Fibroblast of peridontal ligament (primary cell): ENCODE data around the gene ERVW-1.
A peak's percentile ranks its signal among the peaks of the same experiment; 100 is the strongest.
"Not testable (repeated sequence)": the region's sequence is repeated elsewhere in the genome, so short reads cannot be mapped to it uniquely, and the experiment has no call there.

Source experiments
- DNase-seq: peaks from one replicate; pipeline ENCODE4 v3.0.0-alpha.2; 2010; ENCODE audit errors: extremely low read depth

Gene ERVW-1, protein sequence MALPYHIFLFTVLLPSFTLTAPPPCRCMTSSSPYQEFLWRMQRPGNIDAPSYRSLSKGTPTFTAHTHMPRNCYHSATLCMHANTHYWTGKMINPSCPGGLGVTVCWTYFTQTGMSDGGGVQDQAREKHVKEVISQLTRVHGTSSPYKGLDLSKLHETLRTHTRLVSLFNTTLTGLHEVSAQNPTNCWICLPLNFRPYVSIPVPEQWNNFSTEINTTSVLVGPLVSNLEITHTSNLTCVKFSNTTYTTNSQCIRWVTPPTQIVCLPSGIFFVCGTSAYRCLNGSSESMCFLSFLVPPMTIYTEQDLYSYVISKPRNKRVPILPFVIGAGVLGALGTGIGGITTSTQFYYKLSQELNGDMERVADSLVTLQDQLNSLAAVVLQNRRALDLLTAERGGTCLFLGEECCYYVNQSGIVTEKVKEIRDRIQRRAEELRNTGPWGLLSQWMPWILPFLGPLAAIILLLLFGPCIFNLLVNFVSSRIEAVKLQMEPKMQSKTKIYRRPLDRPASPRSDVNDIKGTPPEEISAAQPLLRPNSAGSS

DNA sequence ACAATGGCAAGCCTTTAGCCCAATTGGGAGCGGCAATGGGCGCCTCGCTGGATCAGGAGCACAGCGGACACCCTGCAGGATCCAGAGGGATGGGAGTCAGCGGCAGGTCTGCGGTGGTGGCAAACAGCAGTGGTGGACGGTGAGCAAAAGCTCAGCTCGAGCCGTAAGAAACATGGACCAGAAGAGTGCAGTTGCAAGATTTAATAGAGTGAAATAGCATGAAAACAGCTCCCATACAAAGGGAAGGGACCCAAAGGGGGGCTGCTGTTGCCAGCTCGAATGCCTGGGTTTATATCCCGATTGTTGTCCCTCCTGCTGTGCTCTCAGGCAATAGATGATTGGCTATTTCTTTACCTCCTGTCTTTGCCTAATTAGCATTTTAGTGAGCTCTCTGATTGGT is at the start of gene ERVW-1:
Gene ERVW-1 (minus strand): TSS at position 266 of the 400 bp plus-strand sequence. CDS start 7,565 bp downstream, outside the sequence.
- not testable (repeated sequence) for DNase-seq

DNA sequence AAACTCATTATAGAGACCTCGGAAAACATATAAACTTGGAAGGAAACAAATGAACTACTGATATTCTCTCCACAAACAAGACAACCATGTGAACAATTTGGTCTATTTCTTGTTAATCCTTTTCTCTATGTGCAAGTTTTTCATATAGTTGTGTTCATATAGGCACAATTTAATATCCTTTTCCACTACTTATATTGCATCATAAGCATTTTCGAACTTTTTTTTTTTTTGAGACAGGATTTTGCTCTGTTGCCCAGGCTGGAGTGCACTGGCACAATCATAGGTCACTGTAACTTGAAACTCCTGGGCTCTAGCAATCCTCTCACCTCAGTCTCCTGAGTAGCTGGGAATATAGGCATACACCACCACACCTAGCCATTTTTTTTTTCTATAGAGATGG is 45.4 kb upstream of the ERVW-1 start:
- no peak for DNase-seq

DNA sequence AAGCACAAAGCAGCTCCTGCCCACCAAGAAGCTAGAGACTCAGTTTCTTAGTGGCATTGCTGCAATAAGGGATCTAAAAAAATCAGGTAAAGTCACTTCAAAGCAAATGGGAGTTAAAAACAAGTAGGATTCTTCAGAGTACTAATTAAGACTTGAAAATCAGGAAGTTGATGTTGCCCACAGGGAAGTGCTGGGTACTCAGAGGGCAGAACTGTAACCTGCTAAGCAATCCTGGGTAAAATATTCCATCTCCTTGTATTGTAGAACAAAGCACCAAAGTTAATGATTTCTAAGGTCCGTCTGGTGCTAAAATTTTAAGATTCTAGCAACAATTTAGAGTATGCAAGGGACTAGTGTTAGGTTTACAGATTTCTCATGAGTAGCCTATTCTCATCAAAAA is 42.3 kb upstream of the ERVW-1 start:
- no peak for DNase-seq

DNA sequence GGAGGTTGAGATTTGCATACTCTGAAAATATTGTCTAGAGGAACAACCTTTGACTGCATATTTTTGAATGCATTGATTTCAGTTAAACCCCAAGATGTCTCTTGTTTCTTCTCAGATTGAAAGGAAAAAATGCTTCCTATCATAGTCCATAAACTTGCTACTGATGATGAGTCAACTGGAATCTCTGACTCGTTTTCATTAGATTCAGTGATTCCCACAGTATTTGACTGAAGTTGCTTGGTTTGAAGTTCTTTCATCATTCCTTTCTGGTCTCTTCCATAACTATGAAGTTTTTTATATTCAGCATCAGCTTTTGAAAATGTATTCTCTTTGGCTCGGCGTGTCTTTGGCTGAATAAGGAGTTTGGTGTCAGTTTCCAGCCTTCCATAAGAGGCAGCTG is 39.9 kb upstream of the ERVW-1 start:
- DNase-seq: peak; percentile 31

DNA sequence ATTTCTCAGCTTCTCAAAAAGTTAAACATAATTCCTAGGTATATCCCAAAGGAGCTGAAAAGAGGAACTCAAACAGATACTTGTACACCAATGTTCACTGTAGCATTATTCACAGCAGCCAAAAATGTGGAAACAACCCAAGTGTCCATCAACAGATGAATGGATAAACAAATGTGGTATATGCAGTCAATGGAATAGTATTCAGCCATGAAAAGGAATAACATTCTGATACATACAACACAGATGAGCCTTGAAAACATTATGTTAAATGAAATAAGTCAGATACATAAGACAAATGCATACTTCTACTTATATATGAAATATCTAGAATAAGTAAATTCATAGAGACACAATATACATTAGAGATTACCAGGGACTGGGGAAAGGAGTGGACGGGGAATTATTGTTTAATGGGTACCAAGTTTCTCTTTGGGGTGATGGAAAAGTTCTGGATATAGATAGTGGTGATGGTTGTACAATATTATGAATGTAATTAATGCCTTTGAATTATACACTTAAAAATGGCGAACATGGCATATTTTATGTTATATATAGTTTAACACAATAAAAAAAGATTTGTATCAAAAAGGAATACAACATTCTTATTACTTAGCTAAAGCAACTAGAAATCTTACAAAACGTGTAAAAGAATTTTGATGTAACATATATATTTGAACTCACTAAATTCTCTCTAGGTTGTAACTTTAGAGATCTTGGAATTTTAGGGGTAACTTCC is 35.6 kb upstream of the ERVW-1 start:
- no peak for DNase-seq

DNA sequence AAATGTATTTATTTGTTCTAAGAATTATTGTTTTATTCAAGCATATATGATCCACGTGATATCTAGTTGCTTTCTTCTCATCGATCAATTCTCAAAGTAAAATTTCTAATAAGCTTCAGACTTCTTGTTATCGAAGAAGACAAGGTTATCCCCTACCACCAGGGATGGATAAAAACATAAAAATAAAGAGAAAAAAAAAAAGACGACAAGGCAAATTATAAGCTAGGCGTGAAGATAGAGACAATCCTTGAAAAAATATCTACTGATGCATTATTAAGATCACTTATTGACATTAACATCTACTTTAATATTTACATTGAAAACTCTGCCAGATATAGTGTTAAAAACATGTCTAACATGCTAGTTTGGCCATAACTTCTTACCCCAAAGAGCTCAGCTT is 31.2 kb upstream of the ERVW-1 start:
- DNase-seq: no peak

DNA sequence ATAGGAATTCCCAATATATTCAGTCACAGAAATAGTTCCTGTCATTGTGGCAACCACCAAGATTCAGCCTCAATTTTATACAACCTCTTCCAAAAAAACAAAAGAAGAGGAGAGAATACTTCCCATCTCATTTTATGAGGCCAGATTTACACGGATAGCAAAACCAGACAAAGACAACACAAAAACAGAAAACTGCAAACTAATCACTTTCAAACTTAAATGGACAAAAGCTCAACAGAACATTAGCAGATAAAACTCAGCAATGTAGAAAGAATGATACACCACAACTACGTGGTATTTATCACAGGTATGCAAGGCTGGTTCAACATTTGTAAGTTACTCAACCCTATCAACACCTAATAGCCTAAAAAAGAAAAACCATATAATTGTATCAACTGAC is 28.6 kb upstream of the ERVW-1 start:
- no peak for DNase-seq

- no peak for DNase-seq
Observed at GRCh38 chr7:92504563-92504962, 26.8 kb upstream of the ERVW-1 start.

DNA sequence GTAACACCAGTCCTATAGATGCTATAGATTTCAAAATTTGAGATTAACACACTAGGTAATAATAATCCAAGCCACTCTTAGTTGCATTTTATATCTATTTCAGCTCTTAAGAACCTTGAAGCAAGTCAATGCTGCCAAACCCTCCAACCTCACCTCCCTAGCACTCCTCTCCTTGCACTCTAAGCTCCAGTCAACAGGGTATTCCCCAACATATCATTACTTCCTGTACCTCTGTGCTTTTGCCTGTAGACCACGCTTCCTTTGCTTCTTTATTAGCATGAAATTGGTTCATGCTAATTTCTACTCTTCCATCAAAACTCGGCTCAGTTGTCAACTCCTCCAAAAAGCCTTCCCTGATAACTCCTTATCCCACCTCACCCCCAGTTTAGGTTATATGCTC is 26.0 kb upstream of the ERVW-1 start:
- DNase-seq: no peak

- DNase-seq: no peak
Observed at GRCh38 chr7:92498557-92498956, 20.8 kb upstream of the ERVW-1 start.

DNA sequence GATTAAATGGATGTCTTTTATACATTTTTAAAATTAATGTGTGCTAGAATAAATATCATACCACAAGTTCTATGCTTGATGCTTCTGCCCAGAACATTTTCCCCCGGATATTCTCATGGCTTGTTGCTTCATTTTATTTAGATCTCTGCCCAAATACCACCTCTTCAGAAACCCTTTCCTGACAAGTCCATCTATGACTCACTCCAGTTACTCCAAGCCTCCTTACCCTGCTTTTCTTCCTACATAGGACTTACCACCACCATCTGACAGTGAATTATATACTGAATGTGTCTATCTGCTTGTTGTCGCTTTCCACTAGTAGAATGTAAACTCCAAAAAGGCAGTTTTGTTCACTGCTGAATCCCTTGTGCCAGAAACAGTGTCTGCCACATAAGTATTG is 19.1 kb upstream of the ERVW-1 start:
- peak; percentile 4 for DNase-seq

GRCh38 chr7:92489634-92490033 is 11.9 kb upstream of the ERVW-1 start:
- DNase-seq: no peak

- no peak for DNase-seq
Observed at GRCh38 chr7:92487804-92488203, 10.1 kb upstream of the ERVW-1 start.

GRCh38 chr7:92485974-92486373 is 8.2 kb upstream of the ERVW-1 start:
- DNase-seq: no peak

GRCh38 chr7:92485267-92485892 is 7.6 kb upstream of the ERVW-1 start:
- DNase-seq: no peak

GRCh38 chr7:92484226-92484625 is 6.5 kb upstream of the ERVW-1 start:
- not testable (repeated sequence) for DNase-seq

GRCh38 chr7:92483624-92484023 is 5.9 kb upstream of the ERVW-1 start:
- not testable (repeated sequence) for DNase-seq

DNA sequence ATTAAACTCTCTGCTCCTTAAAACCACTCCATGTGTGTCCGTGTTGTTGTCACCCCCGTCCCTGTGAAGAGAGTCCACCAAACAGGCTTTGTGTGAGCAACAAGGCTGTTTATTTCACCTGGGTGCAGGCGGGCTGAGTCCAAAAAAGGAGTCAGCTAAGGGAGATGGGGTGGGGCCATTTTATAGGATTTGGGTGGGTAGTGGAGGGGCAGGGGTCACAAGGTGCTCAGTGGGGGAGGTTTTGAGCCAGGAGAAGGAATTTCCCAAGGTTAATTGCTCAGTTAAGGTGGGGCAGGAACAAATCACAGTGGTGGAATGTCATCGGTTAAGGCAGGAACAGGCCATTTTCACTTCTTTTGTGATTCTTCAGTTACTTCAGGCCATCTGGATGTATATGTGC is 1.4 kb upstream of the ERVW-1 start:
- DNase-seq: not testable (repeated sequence)

DNA sequence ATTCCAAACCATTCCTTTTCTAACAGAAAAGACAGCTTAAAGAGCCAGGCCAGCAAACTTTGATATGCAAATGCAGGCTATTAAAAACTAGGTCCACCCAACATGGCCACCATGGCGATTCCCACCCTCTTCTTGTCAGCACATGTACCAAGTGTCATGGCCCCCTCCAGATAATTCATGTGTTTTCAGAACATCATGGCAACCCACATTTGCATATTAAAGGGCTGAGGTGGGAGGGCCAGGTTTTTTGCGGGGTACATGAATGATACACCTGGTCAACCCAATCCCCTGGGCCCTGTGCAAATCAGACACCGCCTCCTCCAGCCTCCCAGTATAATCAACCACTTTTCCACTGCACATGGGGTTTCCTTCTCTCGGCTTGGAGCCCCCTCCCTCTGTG is 965 bp upstream of the ERVW-1 start:
- no peak for DNase-seq

DNA sequence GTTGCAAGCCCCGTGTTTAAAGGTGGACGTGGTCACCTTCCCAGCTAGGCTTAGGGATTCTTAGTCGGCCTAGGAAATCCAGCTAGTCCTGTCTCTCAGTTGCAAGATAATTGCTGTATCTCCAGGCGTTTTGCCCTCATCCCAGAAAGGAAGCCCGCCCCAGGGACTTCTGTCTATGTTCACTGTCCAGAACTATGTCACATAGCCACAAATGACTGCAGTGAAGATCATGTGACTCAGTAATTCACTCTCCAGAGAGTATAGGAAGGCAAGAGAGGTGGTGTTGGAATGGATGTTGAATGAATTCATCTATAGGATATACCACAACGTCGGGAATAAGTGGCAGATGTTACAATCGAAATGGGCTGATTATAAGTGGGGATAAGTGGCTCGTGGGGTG is 349 bp upstream of the ERVW-1 start:
- DNase-seq: no peak

DNA sequence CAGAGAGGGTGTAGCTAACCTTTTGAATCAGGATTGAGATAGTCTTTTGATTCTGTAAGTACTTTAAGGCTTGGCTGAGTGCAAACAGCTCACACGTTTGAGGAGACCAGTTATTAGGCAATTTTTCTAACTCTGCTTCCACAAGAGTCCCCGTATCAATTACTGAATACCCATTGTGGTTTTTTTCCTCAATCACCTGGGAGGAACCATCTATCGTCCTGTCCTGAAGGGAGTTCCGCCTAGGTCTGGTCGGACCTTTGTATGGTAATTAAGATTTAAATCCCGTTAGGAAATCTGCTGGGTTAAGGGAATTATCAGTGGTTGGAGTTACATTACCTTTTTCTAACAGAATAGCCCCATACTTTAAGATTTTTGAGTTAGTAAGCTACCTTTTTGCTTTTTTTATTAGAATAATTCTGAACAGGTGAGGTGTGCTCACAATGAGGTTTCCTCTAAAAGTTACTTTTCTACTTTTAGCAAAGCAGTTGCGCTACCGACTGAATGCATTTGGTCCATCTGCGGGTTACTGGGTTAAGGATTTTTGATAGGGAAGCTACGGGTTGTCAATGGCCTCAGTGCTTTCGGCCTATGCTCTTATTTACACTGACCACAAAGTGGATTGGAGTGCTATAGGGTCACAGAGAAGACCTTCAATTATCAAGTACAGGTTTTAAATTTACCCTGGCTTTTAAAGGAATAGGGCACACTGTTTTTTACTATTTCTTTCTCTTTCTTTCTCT is 1.7 kb downstream of the ERVW-1 start:
- DNase-seq: not testable (repeated sequence)
